Keratinocyte (primary cell): ENCODE results near the gene APBB2. TPM values are rescaled to one million over a fixed set of nuclear protein-coding genes. Genes with fewer than 3 reads are reported as not detected.

Experiments used
- DNase-seq: peaks from one replicate; pipeline ENCODE4 v3.0.0-alpha.2; 2011; ENCODE audit warnings: low read depth, missing footprints, low spot score
- FAIRE-seq: peaks from 2 replicates; lab custom pipeline; 2011; peaks lifted over from hg19 to GRCh38; lab: Jason Lieb, UNC
- H2AFZ ChIP-seq: 2 replicates; pipeline ENCODE4 v1.6.0; 2012; ENCODE audit warnings: low read length, control low read depth, inconsistent platforms; ENCODE audit not compliant: control insufficient read depth
- H3K27ac ChIP-seq: 2 replicates; pipeline ENCODE4 v1.5.1; 2011; ENCODE audit warnings: low read length; ENCODE audit not compliant: control insufficient read depth, insufficient read depth
- H3K27me3 ChIP-seq: 3 replicates; pipeline ENCODE4 v1.6.0; 2011; ENCODE audit warnings: low read length; ENCODE audit not compliant: control insufficient read depth, insufficient read depth; ENCODE audit errors: extremely low read depth
- H3K36me3 ChIP-seq, 2 experiments: 2 replicates in 1 of 2; 3 replicates in 1 of 2; pipeline ENCODE4 v1.5.1; 2011; ENCODE audit warnings: low read length in 2 of 2, mild to moderate bottlenecking in 1 of 2; ENCODE audit not compliant: control insufficient read depth in 2 of 2, insufficient read depth in 2 of 2; ENCODE audit errors: extremely low read depth in 1 of 2
- H3K4me1 ChIP-seq: 3 replicates; pipeline ENCODE4 v1.5.1; 2011; ENCODE audit warnings: low read length; ENCODE audit not compliant: control insufficient read depth, insufficient read depth; ENCODE audit errors: extremely low read depth
- H3K4me2 ChIP-seq: 3 replicates; pipeline ENCODE4 v1.6.0; 2011; ENCODE audit warnings: low read depth, low read length; ENCODE audit not compliant: control insufficient read depth, insufficient read depth; ENCODE audit errors: extremely low read depth
- H3K4me3 ChIP-seq, 3 experiments: fragments of 200-600 bp in 1 of 3; sonication (generic) in 1 of 3; 2 replicates in 2 of 3; 3 replicates in 1 of 3; pipeline ENCODE4 v1.5.1; 2011 to 2016; ENCODE audit warnings: low read length in 3 of 3, mild to moderate bottlenecking in 3 of 3, control low read depth in 2 of 3, inconsistent platforms in 1 of 3, low read depth in 1 of 3, mixed read lengths in 1 of 3, mixed run types in 1 of 3, moderate library complexity in 1 of 3; ENCODE audit not compliant: control insufficient read depth in 2 of 3, insufficient read depth in 2 of 3; ENCODE audit errors: extremely low read depth in 1 of 3
- H3K79me2 ChIP-seq: 2 replicates; pipeline ENCODE4 v1.6.0; 2012; ENCODE audit warnings: low read length; ENCODE audit not compliant: control insufficient read depth, insufficient read depth
- H3K9ac ChIP-seq: 3 replicates; pipeline ENCODE4 v1.6.0; 2011; ENCODE audit warnings: low read length; ENCODE audit not compliant: control insufficient read depth, insufficient read depth; ENCODE audit errors: extremely low read depth
- H3K9me1 ChIP-seq: 3 replicates; pipeline ENCODE4 v1.6.0; 2011; ENCODE audit warnings: low read length; ENCODE audit not compliant: control insufficient read depth, insufficient read depth; ENCODE audit errors: extremely low read depth
- H3K9me3 ChIP-seq: 2 replicates; pipeline ENCODE4 v1.5.1; 2012; ENCODE audit warnings: low read depth, low read length; ENCODE audit not compliant: control insufficient read depth
- H4K20me1 ChIP-seq: 3 replicates; pipeline ENCODE4 v1.6.0; 2011; ENCODE audit warnings: low read length; ENCODE audit not compliant: control insufficient read depth, insufficient read depth; ENCODE audit errors: extremely low read depth
- EZH2 ChIP-seq: IDR thresholded peaks from one replicate; pipeline ENCODE4 v1.6.1; 2012; ENCODE audit warnings: inconsistent platforms, mild to moderate bottlenecking, low read length, moderate library complexity
- dilution Hi-C: fragments of 300-500 bp; cut with MboI; formaldehyde crosslinking; loops from one replicate; pipeline ENCODE4 v1.7.0; 2020; ENCODE audit warnings: low sequenced_read_pairs; ENCODE audit not compliant: extremely low pct_ligation_motif_present
- polyA plus RNA-seq, 5 experiments: library from polyadenylated mRNA; depleted of rRNA in 3 of 5; stranded (reverse) in 3 of 5; stranded (forward) in 1 of 5; unstranded in 1 of 5; fragments of >200 nt; gene quantifications; 1 replicate in 1 of 5; 2 replicates in 3 of 5; 3 replicates in 1 of 5; pipeline versions ENCODE4 v1.2.1 to v1.2.3, GENCODE V29; 2011 to 2012; ENCODE audit warnings: missing spikeins in 2 of 5, low read depth in 1 of 5, low replicate concordance in 1 of 5
- TF ChIP-seq, protein P1 (sequence below), 3 experiments: IDR thresholded peaks in 1 of 3; conservative IDR thresholded peaks in 1 of 3; optimal IDR thresholded peaks in 1 of 3; 2 replicates in 2 of 3; 3 replicates in 1 of 3; pipeline versions ENCODE3 to v1.5.1; 2011; ENCODE audit warnings: low read length in 3 of 3, mild to moderate bottlenecking in 3 of 3, moderate library complexity in 2 of 3, control low read depth in 1 of 3, inconsistent platforms in 1 of 3; ENCODE audit not compliant: insufficient read depth in 2 of 3; ENCODE audit errors: extremely low read depth in 1 of 3

Gene APBB2
- polyA plus RNA-seq, 1 donor (not counting 4 experiments of a cell fraction or from before 2014, with no cell fraction given) = 57.3 TPM

DNA sequence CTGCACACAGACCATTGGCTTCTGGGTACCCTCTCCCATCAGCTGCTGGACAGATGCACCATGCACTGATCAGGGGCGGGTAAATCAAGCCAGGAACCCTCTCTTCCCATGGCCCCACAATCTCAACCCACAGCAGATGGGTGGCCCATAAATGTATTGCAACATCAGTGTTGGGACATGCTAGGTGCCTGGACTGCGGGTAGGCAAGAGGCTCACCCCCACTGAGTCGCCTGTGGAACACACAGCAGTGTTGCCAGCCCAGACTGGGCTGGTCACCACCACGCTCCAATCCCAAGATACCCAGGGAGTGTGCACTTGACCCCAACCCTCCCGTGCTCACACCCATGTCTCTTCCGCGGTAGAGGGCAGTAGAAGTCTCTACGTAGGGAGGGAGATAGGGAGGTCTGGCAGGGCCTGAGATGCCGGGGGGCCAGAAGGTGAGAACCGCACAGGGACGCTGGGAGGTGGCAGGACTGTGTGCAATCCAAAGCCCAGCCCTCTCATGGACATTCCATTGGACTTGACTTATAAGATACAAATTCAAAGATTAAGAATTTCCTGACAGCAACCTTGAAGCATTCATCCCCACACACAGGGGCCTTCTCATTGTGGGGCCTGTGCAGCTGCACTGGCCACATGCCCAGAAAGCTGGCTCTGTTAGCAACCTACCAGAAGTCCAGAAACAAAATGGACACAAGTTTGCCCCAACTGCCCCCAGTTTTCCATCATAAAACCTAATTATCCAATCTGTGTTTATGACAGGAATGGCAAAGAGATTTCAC lies 280.9 kb downstream of the APBB2 start:
- Histone ChIP-seq H3K36me3 (peaks cover 6 to 9% of the 10 kb centered on the region in 2 experiments), H3K9me1 (no peaks in the 10 kb centered on the region), H4K20me1 (no peaks in the 10 kb centered on the region), H3K9ac (no peak overlapping the region), H3K4me3 (no peak overlapping the region), H3K4me2 (no peak overlapping the region), H3K4me1 (peaks cover 10% of the 10 kb centered on the region), H3K9me3 (no peaks in the 10 kb centered on the region), H3K79me2 (no peaks in the 10 kb centered on the region), H2AFZ (no peak overlapping the region), H3K27ac (no peak overlapping the region), H3K27me3 (no peaks in the 10 kb centered on the region)
- FAIRE-seq (no peak), DNase-seq (no peak)
- TF ChIP-seq, protein P1, sequence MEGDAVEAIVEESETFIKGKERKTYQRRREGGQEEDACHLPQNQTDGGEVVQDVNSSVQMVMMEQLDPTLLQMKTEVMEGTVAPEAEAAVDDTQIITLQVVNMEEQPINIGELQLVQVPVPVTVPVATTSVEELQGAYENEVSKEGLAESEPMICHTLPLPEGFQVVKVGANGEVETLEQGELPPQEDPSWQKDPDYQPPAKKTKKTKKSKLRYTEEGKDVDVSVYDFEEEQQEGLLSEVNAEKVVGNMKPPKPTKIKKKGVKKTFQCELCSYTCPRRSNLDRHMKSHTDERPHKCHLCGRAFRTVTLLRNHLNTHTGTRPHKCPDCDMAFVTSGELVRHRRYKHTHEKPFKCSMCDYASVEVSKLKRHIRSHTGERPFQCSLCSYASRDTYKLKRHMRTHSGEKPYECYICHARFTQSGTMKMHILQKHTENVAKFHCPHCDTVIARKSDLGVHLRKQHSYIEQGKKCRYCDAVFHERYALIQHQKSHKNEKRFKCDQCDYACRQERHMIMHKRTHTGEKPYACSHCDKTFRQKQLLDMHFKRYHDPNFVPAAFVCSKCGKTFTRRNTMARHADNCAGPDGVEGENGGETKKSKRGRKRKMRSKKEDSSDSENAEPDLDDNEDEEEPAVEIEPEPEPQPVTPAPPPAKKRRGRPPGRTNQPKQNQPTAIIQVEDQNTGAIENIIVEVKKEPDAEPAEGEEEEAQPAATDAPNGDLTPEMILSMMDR (optimal IDR thresholded peaks at IDR 0.05 in 1 of 3, IDR thresholded peaks at IDR 0.05 in 1 of 3, conservative IDR thresholded peaks at IDR 0.05 in 1 of 3; ENCODE audit: extremely low read depth in 1 of 3, insufficient read depth in 2 of 3, low read length in 3 of 3) = no peak
- no peak for TF ChIP-seq EZH2
- dilution Hi-C loops = no loop called here

DNA sequence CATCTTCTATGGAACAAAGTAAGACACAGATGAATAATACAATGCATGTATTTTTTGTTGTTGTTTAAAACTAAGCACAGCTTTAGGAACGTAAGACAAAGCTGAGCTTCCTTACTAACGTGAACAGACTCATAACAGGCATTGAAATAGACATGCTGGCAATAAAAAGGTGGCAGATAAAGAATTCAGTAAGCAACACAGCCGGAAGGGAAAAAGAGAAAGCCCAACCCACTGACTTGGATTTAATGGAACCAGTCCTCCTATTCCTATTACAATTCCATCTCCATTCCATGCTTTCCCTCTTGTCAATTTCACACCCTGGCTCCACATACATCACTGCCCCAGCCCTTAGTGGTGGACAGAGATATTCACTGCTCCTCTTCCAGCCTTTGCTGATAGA lies 282.5 kb downstream of the APBB2 start:
- no peaks in the 10 kb centered on the region for H4K20me1 ChIP-seq
- no peak overlapping the region for H3K4me2 ChIP-seq
- H3K4me1 ChIP-seq = peaks cover 10% of the 10 kb centered on the region
- H3K79me2 ChIP-seq = no peaks in the 10 kb centered on the region
- no peaks in the 10 kb centered on the region for H3K9me3 ChIP-seq
- H3K9me1 ChIP-seq = no peaks in the 10 kb centered on the region
- TF ChIP-seq, protein P1 (optimal IDR thresholded peaks at IDR 0.05 in 1 of 3, IDR thresholded peaks at IDR 0.05 in 1 of 3, conservative IDR thresholded peaks at IDR 0.05 in 1 of 3; ENCODE audit: extremely low read depth in 1 of 3, insufficient read depth in 2 of 3, low read length in 3 of 3) = no peak
- no peak for TF ChIP-seq EZH2
- H3K4me3 ChIP-seq = no peak overlapping the region
- no peak overlapping the region for H3K27ac ChIP-seq
- no peaks in the 10 kb centered on the region for H3K27me3 ChIP-seq
- peaks cover 3 to 9% of the 10 kb centered on the region in 2 experiments for H3K36me3 ChIP-seq
- DNase-seq (no peak), FAIRE-seq (peak; percentile 49)
- H3K9ac ChIP-seq = no peak overlapping the region
- H2AFZ ChIP-seq = no peak overlapping the region
- dilution Hi-C loops = no loop called here
